ENCODE measurements around the gene CELSR3. TPM values are rescaled to one million over a fixed set of nuclear protein-coding genes. Genes with fewer than 3 reads are reported as not detected.

Gene CELSR3
- total and polyA plus RNA-seq, 7 donors = under 0.01 to 2.5 (median 0.36) TPM

DNA sequence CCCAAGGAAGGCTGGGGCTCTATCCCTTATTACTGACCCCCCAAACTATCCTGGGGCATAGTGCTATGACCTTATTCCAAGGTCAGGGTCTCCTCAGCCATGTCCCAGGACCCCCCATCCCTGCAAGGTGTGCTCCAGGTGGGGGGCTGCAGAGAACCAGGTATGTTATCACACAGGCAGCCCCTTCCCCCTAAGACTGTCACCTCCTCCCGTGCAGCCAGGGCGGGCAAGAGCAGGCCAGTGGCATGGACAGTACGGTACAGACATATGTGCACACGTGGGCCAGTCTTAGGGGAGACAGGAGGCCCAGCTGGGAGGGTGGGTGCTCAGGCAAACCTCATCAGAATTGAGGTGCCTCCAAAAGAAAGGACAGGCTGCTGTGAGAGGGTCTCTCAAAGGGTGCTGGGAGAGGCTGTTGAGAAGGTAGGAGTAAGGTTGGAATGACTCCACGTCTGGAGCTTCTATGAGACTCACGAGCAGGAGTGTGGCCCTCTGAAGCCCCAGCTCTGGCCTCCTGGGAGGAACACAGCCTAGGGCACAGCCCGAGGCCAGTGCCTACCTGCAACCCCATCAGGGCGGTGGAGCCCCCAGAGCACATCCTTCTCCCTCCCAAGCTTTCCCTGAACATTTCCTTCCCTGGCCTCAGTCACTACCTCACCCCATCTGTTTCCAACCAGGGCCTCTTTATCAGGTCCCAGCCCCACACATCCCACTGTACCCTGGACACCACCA, 65.8 kb downstream of the CELSR3 start:
- peak overlapping the region in 3 of 4 donors; percentile 76 to 89 (median 85) for H3K27ac ChIP-seq
- no peak overlapping the region for H3K4me3 ChIP-seq

DNA sequence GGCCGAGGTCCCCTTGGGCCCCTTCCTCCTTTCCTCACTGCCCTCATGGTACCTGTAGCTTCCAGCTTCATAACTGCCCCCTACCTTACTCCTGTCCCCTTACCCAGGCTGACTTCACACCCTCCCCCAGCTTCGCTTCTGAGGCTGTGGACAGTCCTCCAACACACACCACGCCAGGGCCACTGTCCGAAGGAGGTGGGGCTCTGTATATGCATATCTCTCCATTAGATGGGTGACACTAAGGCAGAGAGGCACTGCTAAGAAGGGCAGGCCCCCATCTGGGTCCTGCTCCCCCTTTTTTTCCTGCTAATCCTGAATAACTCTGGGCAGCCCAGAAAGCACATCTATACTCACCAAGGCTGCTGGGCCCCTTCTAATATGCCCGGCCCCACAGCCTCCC, 66.5 kb downstream of the CELSR3 start:
- Histone ChIP-seq H3K9me3 (no peaks in the 10 kb centered on the region), H3K4me3 (no peak overlapping the region), H3K27ac (peak overlapping the region; percentile 20 to 89 (median 26)), H3K4me1 (peaks cover 0 to 49% (median 39%) of the 10 kb centered on the region in 4 donors), H3K27me3 (peaks cover 0 to 15% (median 5%) of the 10 kb centered on the region in 3 donors), H3K36me3 (peaks cover 18 to 27% (median 23%) of the 10 kb centered on the region in 4 donors)
- no peak for DNase-seq
- TF ChIP-seq EP300 (IDR thresholded peaks at IDR 0.05) = no peak
- TF ChIP-seq, protein P1, sequence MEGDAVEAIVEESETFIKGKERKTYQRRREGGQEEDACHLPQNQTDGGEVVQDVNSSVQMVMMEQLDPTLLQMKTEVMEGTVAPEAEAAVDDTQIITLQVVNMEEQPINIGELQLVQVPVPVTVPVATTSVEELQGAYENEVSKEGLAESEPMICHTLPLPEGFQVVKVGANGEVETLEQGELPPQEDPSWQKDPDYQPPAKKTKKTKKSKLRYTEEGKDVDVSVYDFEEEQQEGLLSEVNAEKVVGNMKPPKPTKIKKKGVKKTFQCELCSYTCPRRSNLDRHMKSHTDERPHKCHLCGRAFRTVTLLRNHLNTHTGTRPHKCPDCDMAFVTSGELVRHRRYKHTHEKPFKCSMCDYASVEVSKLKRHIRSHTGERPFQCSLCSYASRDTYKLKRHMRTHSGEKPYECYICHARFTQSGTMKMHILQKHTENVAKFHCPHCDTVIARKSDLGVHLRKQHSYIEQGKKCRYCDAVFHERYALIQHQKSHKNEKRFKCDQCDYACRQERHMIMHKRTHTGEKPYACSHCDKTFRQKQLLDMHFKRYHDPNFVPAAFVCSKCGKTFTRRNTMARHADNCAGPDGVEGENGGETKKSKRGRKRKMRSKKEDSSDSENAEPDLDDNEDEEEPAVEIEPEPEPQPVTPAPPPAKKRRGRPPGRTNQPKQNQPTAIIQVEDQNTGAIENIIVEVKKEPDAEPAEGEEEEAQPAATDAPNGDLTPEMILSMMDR (IDR thresholded peaks at IDR 0.05) = no peak
- no peak for TF ChIP-seq POLR2AphosphoS5 (IDR thresholded peaks at IDR 0.05)
- no peak for TF ChIP-seq POLR2A (IDR thresholded peaks at IDR 0.05)
- WGBS, 2 donors = 54 to 80% methylated on average over 5 of the region's 5 CpGs
- intact Hi-C loops (cut with DNase I) = no loop called here

More for the DNA sequence above, 65.8 kb downstream of the CELSR3 start:
- TF ChIP-seq POLR2AphosphoS5 (IDR thresholded peaks at IDR 0.05) (no peak), POLR2A (IDR thresholded peaks at IDR 0.05) (no peak)
- TF ChIP-seq, protein P1 (IDR thresholded peaks at IDR 0.05) = no peak
- H3K4me1 ChIP-seq = peaks cover 0 to 49% (median 39%) of the 10 kb centered on the region in 4 donors
- intact Hi-C loops (cut with DNase I) = no loop called here
- peaks cover 0 to 15% (median 5%) of the 10 kb centered on the region in 3 donors for H3K27me3 ChIP-seq
- peaks cover 21 to 34% (median 29%) of the 10 kb centered on the region in 4 donors for H3K36me3 ChIP-seq
- no peaks in the 10 kb centered on the region for H3K9me3 ChIP-seq
- no peak for DNase-seq
- WGBS, 2 donors = 62 to 83% methylated on average over 8 of the region's 8 CpGs

DNA sequence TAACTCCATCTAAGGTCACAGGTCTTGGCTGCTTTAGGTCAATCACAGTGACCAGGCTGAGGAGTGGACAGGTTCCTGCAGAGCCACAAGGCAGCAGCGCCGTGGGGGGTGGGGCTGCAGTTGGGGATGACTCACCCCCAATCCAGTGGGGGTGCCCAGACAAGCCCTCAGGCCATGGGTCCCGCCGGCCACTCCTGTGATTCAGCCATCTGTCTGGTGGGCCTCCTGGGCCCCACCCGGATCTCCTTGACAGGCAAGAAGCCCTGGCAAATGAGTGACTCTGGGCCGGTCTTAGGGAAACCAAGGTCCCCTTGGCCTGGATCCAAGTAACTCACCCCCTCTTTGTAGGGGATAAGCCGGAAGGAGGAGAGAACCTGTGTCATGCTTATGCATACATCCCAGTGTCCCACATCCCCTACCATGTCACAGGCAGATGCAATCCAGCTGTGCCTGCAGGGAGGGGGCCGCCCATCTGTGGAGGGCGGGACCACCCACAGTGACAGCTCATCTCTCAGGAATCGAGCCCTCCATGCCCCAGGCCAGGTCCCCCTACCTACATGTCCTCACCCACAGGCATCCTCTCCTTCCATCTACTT, 67.1 kb downstream of the CELSR3 start:
- intact Hi-C loops (cut with DNase I) = no loop called here
- H3K9me3 ChIP-seq = no peaks in the 10 kb centered on the region
- H3K4me1 ChIP-seq = peaks cover 0 to 49% (median 39%) of the 10 kb centered on the region in 4 donors
- peak overlapping the region in 2 of 4 donors; percentile 42 to 50 for H3K4me3 ChIP-seq
- peaks cover 13 to 22% (median 17%) of the 10 kb centered on the region in 4 donors for H3K36me3 ChIP-seq
- TF ChIP-seq EP300 (IDR thresholded peaks at IDR 0.05) = no peak
- TF ChIP-seq POLR2A (IDR thresholded peaks at IDR 0.05) = no peak
- peak in 1 of 4 donors; percentile 17 for TF ChIP-seq POLR2AphosphoS5 (IDR thresholded peaks at IDR 0.05)
- WGBS, 2 donors = 16 to 40% methylated on average over 10 of the region's 10 CpGs
- DNase-seq = no peak
- H3K27me3 ChIP-seq = peaks cover 0 to 15% (median 5%) of the 10 kb centered on the region in 3 donors
- H3K27ac ChIP-seq = peak overlapping the region; percentile 20 to 89 (median 26)

DNA sequence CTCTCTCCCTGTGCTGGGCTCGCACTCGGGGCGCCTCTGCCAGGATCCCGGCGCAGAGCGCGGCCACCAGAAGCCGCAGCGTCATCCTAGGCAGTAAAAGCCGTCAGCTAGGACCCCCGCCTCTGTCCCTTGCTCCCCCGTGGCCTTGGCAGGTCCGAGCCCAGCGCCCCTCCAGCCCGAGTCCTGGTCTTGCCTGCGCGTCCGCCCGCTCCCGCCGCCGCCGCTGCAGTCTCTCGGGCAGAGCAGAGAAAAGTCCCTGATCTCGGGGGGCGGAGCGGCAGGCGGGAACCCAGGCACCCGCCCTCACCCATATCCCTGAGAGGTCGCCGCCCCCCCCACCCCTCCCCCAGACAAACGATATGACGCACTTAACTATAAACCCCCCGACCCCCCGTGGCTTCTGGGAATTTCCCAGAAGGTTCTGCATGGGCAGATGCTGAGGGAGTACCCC, 67.6 kb downstream of the CELSR3 start, which contains the start of gene COL7A1:
TSS of gene COL7A1 (minus strand) at position 255 of the 451 bp plus-strand sequence. CDS start at position 85, 170 bp downstream.
- 2 to 11% methylated on average over 35 of the region's 35 CpGs for WGBS, 2 donors
- peaks cover 0 to 46% (median 39%) of the 10 kb centered on the region in 4 donors for H3K4me1 ChIP-seq
- H3K27me3 ChIP-seq = peaks cover 0 to 15% (median 5%) of the 10 kb centered on the region in 3 donors
- H3K9me3 ChIP-seq = no peaks in the 10 kb centered on the region
- no peak for DNase-seq
- intact Hi-C loops (cut with DNase I) = no loop called here
- peak in 1 of 4 donors; percentile 15 for TF ChIP-seq POLR2AphosphoS5 (IDR thresholded peaks at IDR 0.05)
- TF ChIP-seq, protein P1 (IDR thresholded peaks at IDR 0.05) = no peak
- peak within 1 kb of the TSS; percentile 20 to 89 (median 26) for H3K27ac ChIP-seq
- peak within 1 kb of the TSS; percentile 16 to 50 (median 40) for H3K4me3 ChIP-seq
- H3K36me3 ChIP-seq = peaks cover 8 to 17% (median 12%) of the 10 kb centered on the region in 4 donors

All from sigmoid colon (tissue), 7 donors.